ENCODE data around the gene HID1. TPM values are rescaled to one million over a fixed set of nuclear protein-coding genes. Genes with fewer than 3 reads are reported as not detected.

HID1 gene
- total and polyA plus RNA-seq, 8 donors: 32.1 to 75.8 (median 61.7) TPM

- ATAC-seq (no peak), DNase-seq (no peak)
- intact Hi-C loops (cut with DNase I): no loop called here
- H3K4me3 ChIP-seq: no peak overlapping the region
- H3K9me3 ChIP-seq: no peaks in the 10 kb centered on the region
- H3K27ac ChIP-seq: no peak overlapping the region
- H3K27me3 ChIP-seq: peaks cover 49 to 97% of the 10 kb centered on the region in 2 donors
- no peaks in the 10 kb centered on the region for H3K36me3 ChIP-seq
- H3K4me1 ChIP-seq: peaks cover 16 to 23% of the 10 kb centered on the region in 2 donors
- TF ChIP-seq CTCF (IDR thresholded peaks at IDR 0.05): no peak
These were observed 51.4 kb downstream of the HID1 start for GRCh38 chr17:74921026-74921681.

- Histone ChIP-seq H3K4me1 (peaks cover 16 to 23% of the 10 kb centered on the region in 2 donors), H3K27ac (no peak overlapping the region), H3K4me3 (no peak overlapping the region), H3K27me3 (peaks cover 44 to 97% of the 10 kb centered on the region in 2 donors), H3K9me3 (no peaks in the 10 kb centered on the region), H3K36me3 (no peaks in the 10 kb centered on the region)
- intact Hi-C loops (cut with DNase I): no loop called here
- ATAC-seq (no peak), DNase-seq (no peak)
- TF ChIP-seq CTCF (IDR thresholded peaks at IDR 0.05): no peak
These were observed 51.9 kb downstream of the HID1 start for GRCh38 chr17:74920642-74921025.

- Histone ChIP-seq H3K9me3 (no peaks in the 10 kb centered on the region), H3K36me3 (no peaks in the 10 kb centered on the region), H3K4me3 (no peak overlapping the region), H3K4me1 (peaks cover 16 to 23% of the 10 kb centered on the region in 2 donors), H3K27ac (no peak overlapping the region), H3K27me3 (peaks cover 41 to 97% of the 10 kb centered on the region in 2 donors)
- ATAC-seq: no peak
- intact Hi-C loops (cut with DNase I): no loop called here
- no peak for DNase-seq
- no peak for TF ChIP-seq CTCF (IDR thresholded peaks at IDR 0.05)
These were observed 52.3 kb downstream of the HID1 start for GRCh38 chr17:74920306-74920620.

- peak; percentile 5 for ATAC-seq
- intact Hi-C loops (cut with DNase I): no loop called here
- peaks cover 35 to 96% of the 10 kb centered on the region in 2 donors for H3K27me3 ChIP-seq
These were observed 52.9 kb downstream of the HID1 start for GRCh38 chr17:74919440-74920305.

More at GRCh38 chr17:74919440-74920305, 52.9 kb downstream of the HID1 start:
- no peak for DNase-seq
- Histone ChIP-seq H3K9me3 (no peaks in the 10 kb centered on the region), H3K4me3 (no peak overlapping the region), H3K27ac (no peak overlapping the region), H3K4me1 (peaks cover 16 to 21% of the 10 kb centered on the region in 2 donors), H3K36me3 (no peaks in the 10 kb centered on the region)
- no peak for TF ChIP-seq CTCF (IDR thresholded peaks at IDR 0.05)

Data from left lung (tissue), 10 donors.